GM19099 (cell line): ENCODE data around the gene GHDC.

Experiments used
- POLR2A ChIP-seq: IDR thresholded peaks from 3 replicates; pipeline ENCODE4 v1.6.1; 2011; ENCODE audit warnings: low read depth; ENCODE audit not compliant: insufficient read length; ENCODE audit errors: extremely low read depth

The GHDC gene

DNA sequence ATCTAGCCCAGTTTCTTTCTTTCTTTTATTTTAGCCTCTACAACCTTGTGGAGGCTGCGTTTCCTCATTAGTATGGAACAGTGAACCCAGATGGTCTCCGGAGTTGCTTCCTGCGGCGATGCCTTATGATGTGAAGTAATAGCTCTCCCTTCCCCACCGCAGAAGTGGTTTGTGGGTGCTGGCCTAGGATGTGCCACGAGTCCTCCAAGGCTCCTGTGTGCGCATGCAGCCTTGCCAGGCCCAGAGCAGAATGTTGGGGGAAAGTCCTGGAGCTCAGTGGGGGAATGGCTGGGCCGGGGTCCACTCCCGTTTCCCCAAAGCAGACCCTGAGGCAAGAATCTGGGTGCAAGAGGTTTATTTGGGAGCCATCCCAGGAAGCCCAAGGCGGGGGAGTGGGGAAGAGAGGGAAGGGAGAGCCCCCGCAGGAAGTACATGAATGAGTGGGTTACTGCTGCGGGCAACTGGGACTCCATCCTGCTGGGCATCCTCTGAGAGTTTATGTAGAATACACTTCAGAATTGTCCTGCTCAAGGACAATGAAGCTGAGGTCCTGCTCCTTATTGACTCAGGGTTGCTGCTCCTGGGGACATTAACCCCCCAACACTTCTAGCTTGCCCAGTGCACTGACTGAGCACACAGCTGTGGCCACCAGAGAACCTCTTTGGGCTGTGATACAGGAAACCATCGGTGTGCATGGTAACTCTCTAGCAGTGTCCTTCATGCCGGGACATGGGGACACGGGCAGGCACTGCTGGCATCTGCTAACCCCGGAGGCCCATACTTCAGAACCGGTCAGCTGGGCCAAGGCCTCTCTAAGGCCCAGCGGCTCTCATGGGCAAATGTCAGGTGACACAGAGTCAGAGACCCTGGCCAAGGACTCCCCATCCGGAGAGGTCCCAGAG lies 5.3 kb downstream of the GHDC start:
- TF ChIP-seq POLR2A, result no peak

GRCh38 chr17:42187833-42188232 lies 6.5 kb downstream of the GHDC start:
- TF ChIP-seq POLR2A, result no peak

- no peak for TF ChIP-seq POLR2A
These were observed 8.7 kb downstream of the GHDC start for GRCh38 chr17:42185621-42185930.

DNA sequence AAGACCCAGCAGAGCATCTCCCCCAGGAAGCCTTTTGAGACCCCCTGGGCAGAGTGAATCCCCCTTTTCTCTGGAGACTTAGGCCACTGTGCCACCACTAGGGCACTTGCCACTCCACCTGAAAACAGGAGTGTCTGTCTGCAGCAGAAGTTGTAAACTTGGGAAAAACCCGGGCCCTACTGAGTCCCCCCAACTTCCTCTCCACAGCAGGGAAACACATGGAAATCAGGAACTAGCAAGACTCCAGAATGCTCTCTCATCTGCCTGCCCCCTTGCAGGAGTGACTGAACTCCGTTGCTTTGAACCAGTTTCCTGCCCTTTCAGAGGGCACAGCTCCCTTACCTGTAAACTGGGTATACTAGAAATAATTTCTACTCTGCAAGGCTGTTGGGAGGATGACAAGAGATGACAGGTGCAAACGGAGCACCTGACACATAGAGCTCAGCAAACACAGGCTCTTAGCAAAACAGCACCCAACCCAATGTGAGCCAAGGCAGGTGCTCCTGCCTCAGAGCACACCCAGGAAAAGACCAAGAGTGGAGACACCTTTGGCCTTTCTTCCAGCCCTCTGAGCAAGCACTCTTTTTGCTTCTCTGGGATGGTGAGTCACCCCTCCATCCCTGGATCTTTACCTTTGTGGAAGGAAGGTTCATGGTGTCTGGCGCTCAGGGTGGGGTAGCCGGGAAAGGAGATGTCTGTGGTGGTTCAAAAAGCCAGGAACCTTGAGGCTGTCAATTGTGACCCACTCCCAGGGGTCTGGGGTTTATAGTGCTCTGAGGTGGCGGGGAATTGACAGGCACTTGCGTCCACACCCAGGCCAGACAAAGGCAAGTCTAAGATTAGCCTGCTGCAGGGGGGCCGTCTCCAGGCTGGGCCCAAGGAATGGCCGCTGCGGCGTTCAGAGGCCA lies 9.3 kb downstream of the GHDC start, which contains the start of gene HCRT:
HCRT (minus strand) TSS at position 740 of the 908 bp plus-strand sequence; CDS start at position 653, 87 bp downstream.
- no peak for TF ChIP-seq POLR2A

DNA sequence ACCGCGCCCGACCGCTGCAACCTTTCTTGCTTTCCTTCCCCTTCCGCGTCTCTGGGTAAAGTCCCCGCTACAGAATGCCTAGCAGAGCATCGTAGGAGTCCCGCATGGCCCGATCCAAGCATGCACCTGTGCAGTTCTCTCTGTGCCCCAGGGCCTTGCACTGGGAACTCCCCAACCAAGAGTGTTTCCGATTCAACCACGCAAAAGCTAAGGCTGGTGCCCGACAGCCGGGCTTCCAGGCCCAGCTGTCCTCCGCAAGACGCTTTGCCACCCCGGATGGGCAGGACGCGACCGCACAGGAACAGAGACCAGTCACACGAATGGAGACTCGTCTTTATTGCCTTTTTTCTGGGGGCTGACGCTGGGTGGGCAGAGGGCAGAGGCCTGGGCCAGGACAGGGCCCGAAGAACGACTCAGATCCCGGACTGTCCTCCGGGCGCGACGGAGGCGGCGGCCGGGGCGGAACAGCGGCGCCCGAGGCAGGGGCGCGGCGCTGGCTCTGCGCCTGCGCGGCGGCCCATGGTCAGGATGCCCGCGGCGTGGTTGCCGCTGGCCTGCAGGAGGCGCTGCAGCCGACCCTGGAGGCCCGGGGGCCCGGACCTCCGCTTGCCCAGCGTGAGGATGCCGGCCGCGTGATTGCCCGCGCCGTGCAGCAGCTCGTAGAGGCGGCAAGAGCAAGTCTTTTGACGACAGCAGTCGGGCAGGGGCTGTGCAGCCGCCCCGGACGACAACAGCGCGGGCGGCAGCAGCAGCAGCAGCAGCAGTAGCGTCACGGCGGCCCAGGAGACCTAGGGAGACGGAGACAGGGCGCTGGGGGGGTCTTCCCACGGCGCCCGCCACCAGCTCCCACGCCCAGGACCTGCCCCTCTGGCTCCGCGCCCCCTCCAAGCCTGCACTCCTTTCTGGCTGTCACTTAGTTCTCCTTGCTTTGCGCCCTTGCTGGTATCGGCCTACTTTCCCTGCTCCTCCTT lies 10.3 kb downstream of the GHDC start:
- TF ChIP-seq POLR2A, result peak; percentile 81

GRCh38 chr17:42182927-42183734 lies 11.2 kb downstream of the GHDC start:
- TF ChIP-seq POLR2A, result no peak

GRCh38 chr17:42181851-42182207 lies 12.5 kb downstream of the GHDC start:
- no peak for TF ChIP-seq POLR2A

- TF ChIP-seq POLR2A, result no peak
These were observed 13.1 kb downstream of the GHDC start, which contains the start of gene KCNH4 for GRCh38 chr17:42180922-42181850. Gene KCNH4, minus strand, starts transcription at chr17:42181142. Its CDS starts 197 bp downstream, at chr17:42180945.

DNA sequence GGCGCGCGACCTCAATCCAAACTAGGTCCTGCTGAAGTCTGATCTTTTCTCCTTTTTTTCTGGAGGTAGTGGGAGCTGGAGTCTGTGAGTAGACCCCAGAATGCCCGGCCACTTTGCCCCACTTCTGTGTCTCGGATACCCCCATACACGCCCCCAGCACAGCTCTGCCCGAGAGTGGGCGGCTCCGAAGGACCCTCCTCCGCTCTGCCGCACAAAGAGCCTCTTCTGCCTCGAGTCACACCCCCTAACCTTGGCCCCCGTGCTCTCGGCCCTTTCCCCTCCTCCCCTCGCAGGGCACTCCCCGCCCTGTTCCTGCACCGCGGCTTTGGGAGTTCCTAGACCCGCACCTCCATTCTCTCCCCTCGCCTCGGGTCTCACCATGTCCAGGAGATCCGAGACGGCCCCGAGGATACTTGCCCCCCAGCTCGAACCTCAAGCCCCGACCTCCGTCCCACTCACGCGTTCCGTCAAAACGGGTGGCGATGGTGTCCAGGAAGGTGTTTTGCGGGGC lies 13.8 kb downstream of the GHDC start:
- TF ChIP-seq POLR2A, result no peak

- no peak for TF ChIP-seq POLR2A
These were observed 14.3 kb downstream of the GHDC start for GRCh38 chr17:42179911-42180410.

- TF ChIP-seq POLR2A, result no peak
These were observed 15.0 kb downstream of the GHDC start for GRCh38 chr17:42179335-42179734.

DNA sequence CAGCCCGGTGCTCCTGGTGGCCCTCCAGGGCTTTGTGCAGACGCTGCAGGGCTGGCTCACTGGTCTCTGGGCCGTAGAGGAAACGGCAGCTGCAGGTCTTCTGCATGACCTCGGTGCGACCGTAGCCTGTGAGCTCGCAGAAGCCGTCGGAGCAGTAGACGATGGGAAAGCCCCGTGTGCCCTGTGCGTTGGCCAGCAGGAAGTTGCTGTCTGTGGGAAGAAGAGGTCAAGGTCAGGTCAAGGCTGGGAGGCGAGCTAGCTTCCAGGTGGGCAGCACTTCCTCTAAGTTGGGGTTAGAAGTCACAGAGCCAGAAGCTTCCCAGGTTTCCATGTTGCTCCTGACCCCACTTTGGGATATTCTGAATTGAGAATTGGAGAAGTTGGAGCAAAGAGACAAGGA lies 15.5 kb downstream of the GHDC start:
- TF ChIP-seq POLR2A, result peak; percentile 41
